Stimulated activated CD8-positive, alpha-beta memory T cell treated with anti-CD3 and anti-CD28 coated beads, Interleukin-4, amount 100 ng/mL, for 4 hours (primary cell): ENCODE data around the gene CAMKMT.

ENCODE experiments used
- DNase-seq, 2 donors: peaks; one replicate each; pipeline ENCODE4 v3.0.0-alpha.2; 2020; ENCODE audit warnings: low read depth in 2 of 2, low spot score in 1 of 2

CAMKMT gene

DNA sequence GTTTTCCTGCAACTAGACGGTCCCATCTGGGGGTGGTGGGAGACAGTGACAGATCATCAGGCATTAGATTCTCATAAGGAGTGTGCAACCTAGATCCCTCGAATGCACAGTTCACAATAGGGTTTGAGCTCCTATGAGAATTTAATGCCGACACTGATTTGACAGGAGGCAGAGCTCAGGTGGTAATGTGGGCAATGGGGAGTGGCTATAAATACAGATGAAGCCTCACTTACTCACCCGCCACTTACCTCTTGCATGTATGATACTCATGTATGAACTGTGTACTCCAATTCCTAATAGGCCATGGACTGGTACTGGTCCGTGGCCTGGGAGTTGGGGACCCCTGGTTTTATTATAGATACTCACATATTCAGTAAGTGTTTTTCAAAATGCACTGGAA lies 457.3 kb downstream of the CAMKMT start:
- DNase-seq = no peak

GRCh38 chr2:44821500-44821899 lies 459.8 kb downstream of the CAMKMT start:
- DNase-seq = no peak

DNA sequence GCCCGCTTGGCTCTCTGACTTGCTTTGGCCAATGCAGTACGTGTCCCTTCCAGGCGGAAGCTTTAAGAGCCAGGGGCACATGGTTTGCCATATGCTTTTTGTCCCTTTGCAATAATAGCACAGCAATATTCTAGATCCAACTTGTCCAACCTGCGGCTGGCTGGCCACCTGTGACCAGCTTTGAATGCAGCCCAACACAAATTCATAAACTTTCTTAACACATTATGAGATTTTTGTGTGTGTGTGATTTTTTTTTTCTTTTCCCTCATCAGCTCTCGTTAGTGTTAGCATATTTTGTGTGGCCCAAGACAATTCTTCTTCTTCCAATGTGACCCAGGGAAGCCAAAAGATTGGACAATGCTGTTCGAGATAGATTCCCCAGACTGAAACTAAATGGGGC lies 460.4 kb downstream of the CAMKMT start:
- no peak for DNase-seq
